K562 (cell line): Measurements from ENCODE around the gene MPST. TPM values are rescaled to one million over a fixed set of nuclear protein-coding genes. Genes with fewer than 3 reads are reported as not detected.
A peak's percentile ranks its signal among the peaks of the same experiment; 100 is the strongest.

Experiments
- ATAC-seq: fragments of 200-7000 bp; cut with Tn5 transposase; 3 replicates; pipeline ENCODE4 v1.9.1; 2020; ENCODE audit warnings: moderate library complexity
- BruUV-seq: library from RNA; stranded (reverse); fragments of 400-500 nt; replicated peaks from 2 replicates; lab custom pipeline; 2021; lab: Mats Ljungman, UMichigan
- CTCF ChIA-PET: fragments of 300-600 bp; formaldehyde crosslinking; extraction: SDS; loops from one replicate; lab custom pipeline; 2021; ENCODE audit warnings: low intra/inter-chr PET ratio; lab: Yijun Ruan, JAX
- POLR2A ChIA-PET: fragments of 300-600, 350-650 bp; sonication (Branson Sonifier 250); formaldehyde crosslinking; extraction: SDS; loops from one replicate; lab custom pipeline; 2021; ENCODE audit warnings: antibody characterized with exemption, inconsistent platforms; lab: Yijun Ruan, JAX
- DNase-seq, 4 experiments: peaks; one replicate each; pipeline versions ENCODE4 v3.0.0 to v3.0.0-alpha.2; 2011 to 2018; ENCODE audit warnings: low spot score in 3 of 4, mixed read lengths in 3 of 4; ENCODE audit errors: extremely low read depth in 1 of 4
- FAIRE-seq: peaks from 2 replicates; lab custom pipeline; 2011; peaks lifted over from hg19 to GRCh38; lab: Jason Lieb, UNC
- H2AFZ ChIP-seq: 2 replicates; pipeline ENCODE4 v1.6.0; 2011; ENCODE audit warnings: low read depth, low read length, control low read depth, inconsistent platforms
- H3K27ac ChIP-seq: fragments of 200-600 bp; 3 replicates; pipeline ENCODE4 v1.8.0; 2011; ENCODE audit warnings: low read depth, mild to moderate bottlenecking, control low read depth, inconsistent platforms, low read length, moderate library complexity, mixed read lengths; ENCODE audit errors: extremely low read depth
- H3K27me3 ChIP-seq, 2 experiments: fragments of 300-600 bp in 1 of 2; 2 replicates in 1 of 2; 3 replicates in 1 of 2; pipeline versions ENCODE4 v1.6.0 to v1.8.0; 2011; ENCODE audit warnings: inconsistent platforms in 2 of 2, low read length in 2 of 2, mild to moderate bottlenecking in 1 of 2, mixed read lengths in 1 of 2, moderate library complexity in 1 of 2; ENCODE audit not compliant: control insufficient read depth in 2 of 2, insufficient read depth in 2 of 2
- H3K36me3 ChIP-seq: fragments of 300-600 bp; 3 replicates; pipeline ENCODE4 v1.8.0; 2011; ENCODE audit warnings: mild to moderate bottlenecking, low read length, inconsistent platforms; ENCODE audit not compliant: control insufficient read depth, insufficient read depth
- H3K4me1 ChIP-seq, 2 experiments: fragments of 200-600 bp in 1 of 2; replicated peaks in 1 of 2; 2 replicates in 1 of 2; 3 replicates in 1 of 2; pipeline versions ENCODE4 v1.5.1 to v1.8.0; 2011; ENCODE audit warnings: inconsistent platforms in 2 of 2, low read length in 2 of 2, mild to moderate bottlenecking in 1 of 2, mixed read lengths in 1 of 2, moderate library complexity in 1 of 2; ENCODE audit not compliant: control insufficient read depth in 2 of 2, insufficient read depth in 2 of 2
- H3K4me2 ChIP-seq: 2 replicates; pipeline ENCODE4 v1.6.1; 2011; ENCODE audit warnings: low read length, control low read depth, inconsistent platforms, mixed read lengths; ENCODE audit not compliant: insufficient read depth
- H3K4me3 ChIP-seq: fragments of 200-600 bp; sonication (generic), shearing (Covaris generic); 2 replicates; pipeline ENCODE4 v1.5.1; 2016; ENCODE audit warnings: control low read depth, inconsistent platforms
- H3K79me2 ChIP-seq: fragments of 200-600 bp; 3 replicates; pipeline ENCODE4 v1.8.0; 2011; ENCODE audit warnings: low read length, inconsistent platforms; ENCODE audit not compliant: control insufficient read depth, insufficient read depth
- H3K9ac ChIP-seq, 2 experiments: 2 replicates each; pipeline versions ENCODE4 v1.6.0 to v1.6.1; 2011; ENCODE audit warnings: low read depth in 2 of 2, low read length in 2 of 2, control low read depth in 1 of 2, inconsistent platforms in 1 of 2, mild to moderate bottlenecking in 1 of 2, mixed read lengths in 1 of 2; ENCODE audit not compliant: insufficient read depth in 1 of 2
- H3K9me1 ChIP-seq: one replicate; pipeline ENCODE4 v1.6.0; 2011; ENCODE audit warnings: inconsistent platforms, mild to moderate bottlenecking, low read length, moderate library complexity; ENCODE audit not compliant: control insufficient read depth, insufficient read depth
- H3K9me3 ChIP-seq: replicated peaks from 2 replicates; pipeline ENCODE4 v1.5.1; 2011; ENCODE audit warnings: low read depth, low read length, inconsistent platforms; ENCODE audit not compliant: control insufficient read depth, insufficient read depth
- H4K20me1 ChIP-seq: replicated peaks from 2 replicates; pipeline ENCODE4 v1.6.1; 2011; ENCODE audit warnings: low read length, inconsistent platforms, mixed read lengths; ENCODE audit not compliant: control insufficient read depth, insufficient read depth
- CAMTA2 ChIP-seq: fragments of 250-450 bp; sonication (Bioruptor Pico); conservative IDR thresholded peaks from 2 replicates; pipeline ENCODE4 v1.5.1; 2022
- CCNT2 ChIP-seq: IDR thresholded peaks from 2 replicates; pipeline ENCODE4 v1.6.1; 2011; ENCODE audit warnings: borderline replicate concordance, low read depth, mild to moderate bottlenecking, moderate library complexity, mixed read lengths, low read length; ENCODE audit not compliant: insufficient read length; ENCODE audit errors: extremely low read depth
- CEBPB ChIP-seq: fragments of 450-650 bp; IDR thresholded peaks from 2 replicates; pipeline ENCODE4 v1.6.1; 2016; ENCODE audit warnings: missing genetic modification characterization, missing compliant biosample characterization
- PHB ChIP-seq: fragments of 250-450 bp; sonication (Bioruptor Pico); IDR thresholded peaks from 2 replicates; pipeline ENCODE4 v1.5.0; 2021
- POLR2G ChIP-seq: fragments of 200-400 bp; formaldehyde crosslinking; IDR thresholded peaks from 2 replicates; pipeline ENCODE4 v1.6.1; 2017; ENCODE audit warnings: low read depth, mild to moderate bottlenecking, antibody characterized with exemption, low read length, moderate library complexity
- WGBS: fragments of 100-300 bp; shearing (Covaris generic); methylation state at CpG from one replicate; pipeline ENCODE4 v1.1.6; 2016; ENCODE audit warnings: low coverage, mixed read lengths; ENCODE audit not compliant: insufficient coverage; ENCODE audit errors: missing lambda C conversion rate; 5-methylcytosine and 5-hydroxymethylcytosine counted together
- in situ Hi-C: fragments of 300-500 bp; cut with MboI; formaldehyde crosslinking; loops from 4 replicates; pipeline ENCODE4 v1.15.0; 2018; ENCODE audit warnings: inconsistent platforms, mixed read lengths
- intact Hi-C: fragments of 100-400 bp; cut with micrococcal nuclease; formaldehyde crosslinking; loops from 2 replicates; pipeline ENCODE4 v1.14.2; 2022
- polyA plus RNA-seq, 8 experiments: library from polyadenylated mRNA; depleted of rRNA in 4 of 8; stranded (reverse) in 5 of 8; unstranded in 3 of 8; fragments of >200 nt; fragmentation: Nextera tagmentation in 2 of 8; fragmentation: Illumina TruSeq in 1 of 8; extraction: Ambion mirVana in 2 of 8; extraction: Trizol in 1 of 8; gene quantifications; 2 replicates each; pipeline versions ENCODE4 v1.2.1 to v1.2.3, GENCODE V29; 2011 to 2014; ENCODE audit warnings: inconsistent platforms in 1 of 8, missing spikeins in 1 of 8
- total RNA-seq, 7 experiments: library from RNA; depleted of rRNA in 6 of 7; stranded (reverse); fragments of >200 nt in 6 of 7; fragmentation: Illumina TruSeq in 2 of 7; extraction: Trizol in 2 of 7; gene quantifications; 2 replicates each; pipeline versions ENCODE4 v1.2.1 to v1.2.3, GENCODE V29; 2011 to 2021; ENCODE audit warnings: low replicate concordance in 1 of 7

The MPST gene
- total and polyA plus RNA-seq, 9 of the 15 experiments (the other 6 are each of a cell fraction or from before 2014, with no cell fraction given): 0.65 to 104 (median 24.3) TPM

- no peaks in the 10 kb centered on the region for H3K9me3 ChIP-seq
- no peak overlapping the region for H3K4me2 ChIP-seq
- FAIRE-seq (no peak), DNase-seq (no peak), ATAC-seq (no peak)
- POLR2A ChIA-PET: interaction anchor here (1.2 kb wide), 2 partner anchors 12 to 16 kb away, joined by 3 to 4 read pairs; no protein-coding TSS in a partner anchor
- CTCF ChIA-PET: no interaction called here
- H2AFZ ChIP-seq: no peak overlapping the region
- intact Hi-C loops (no loop called here), in situ Hi-C loops (no loop called here)
- no peak for TF ChIP-seq CCNT2
- no peak for TF ChIP-seq PHB (CRISPR knock-in tag)
- TF ChIP-seq CEBPB (tag): no peak
- H3K4me3 ChIP-seq: no peak overlapping the region
- 0% methylated on average over 2 of the region's 4 CpGs for WGBS
- H3K36me3 ChIP-seq: no peaks in the 10 kb centered on the region
- peaks cover 2% of the 10 kb centered on the region for H3K9me1 ChIP-seq
- peaks cover 5% of the 10 kb centered on the region for H4K20me1 ChIP-seq
- no peak overlapping the region for H3K27ac ChIP-seq
- no peak overlapping the region for H3K9ac ChIP-seq
- H3K4me1 ChIP-seq: peaks cover 12 to 13% of the 10 kb centered on the region in 2 experiments; a peak in 4 of 5 replicates
- peaks cover 2 to 10% of the 10 kb centered on the region in 2 experiments; a peak in 1 of 5 replicates for H3K27me3 ChIP-seq
- H3K79me2 ChIP-seq: no peaks in the 10 kb centered on the region; the same call in 2 of the 3 replicates
- no TSS peak for BruUV-seq
Observed at GRCh38 chr22:37010174-37010573, 9.4 kb upstream of the MPST start.

- Histone ChIP-seq H3K9me3 (no peaks in the 10 kb centered on the region), H3K36me3 (no peaks in the 10 kb centered on the region), H4K20me1 (peaks cover 6% of the 10 kb centered on the region), H3K9me1 (peaks cover 2% of the 10 kb centered on the region), H2AFZ (no peak overlapping the region), H3K27ac (no peak overlapping the region), H3K4me3 (no peak overlapping the region), H3K4me1 (peaks cover 19% of the 10 kb centered on the region in 2 experiments; a peak in 4 of 5 replicates), H3K79me2 (no peaks in the 10 kb centered on the region; the same call in 2 of the 3 replicates), H3K9ac (0 out of 4 replicates have a peak overlapping the region, but pooled peaks of 1 of the 2 experiments have one; percentile 13), H3K4me2 (no peak overlapping the region), H3K27me3 (peaks cover 2 to 10% of the 10 kb centered on the region in 2 experiments; a peak in 1 of 5 replicates)
- no peak for FAIRE-seq
- ChIA-PET CTCF (no interaction called here), POLR2A (interaction anchor here (0.7 to 1.2 kb wide), 2 partner anchors 11 to 15 kb away, joined by 3 to 4 read pairs; no protein-coding TSS in a partner anchor)
- intact Hi-C loops: no loop called here
- in situ Hi-C loops: no loop called here
- DNase-seq: no peak
- BruUV-seq: no TSS peak
- 86% methylated on average over 13 of the region's 20 CpGs for WGBS
- no peak for ATAC-seq
- peak; percentile 41; the same call in 1 of the 2 replicates for TF ChIP-seq POLR2G
- TF ChIP-seq CAMTA2 (CRISPR knock-in tag): no peak
Observed at GRCh38 chr22:37010976-37011375, 8.6 kb upstream of the MPST start.
